HepG2 (cell line): ENCODE data around the gene PKNOX2. TPM values are rescaled to one million over a fixed set of nuclear protein-coding genes. Genes with fewer than 3 reads are reported as not detected.

Source experiments
- ATAC-seq: fragments of 200-7000 bp; cut with Tn5 transposase; 3 replicates; pipeline ENCODE4 v1.9.1; 2020; ENCODE audit warnings: mild to moderate bottlenecking, moderate library complexity
- BruUV-seq: library from RNA; stranded (reverse); fragments of 400-500 nt; replicated peaks from 2 replicates; lab custom pipeline; 2021; lab: Mats Ljungman, UMichigan
- CTCF ChIA-PET: fragments of 300-600 bp; formaldehyde crosslinking; extraction: SDS; loops from one replicate; lab custom pipeline; 2021; ENCODE audit warnings: low total read pairs, inconsistent platforms, low intra/inter-chr PET ratio; lab: Yijun Ruan, JAX
- POLR2A ChIA-PET: fragments of 350-600 bp; sonication (Branson Sonifier 250); formaldehyde crosslinking; loops from one replicate; lab custom pipeline; 2020; ENCODE audit warnings: antibody characterized with exemption, inconsistent platforms; lab: Yijun Ruan, JAX
- DNase-seq: peaks from one replicate; pipeline ENCODE4 v3.0.0-alpha.2; 2015; ENCODE audit warnings: low spot score
- FAIRE-seq: peaks from 3 replicates; lab custom pipeline; 2011; peaks lifted over from hg19 to GRCh38; lab: Jason Lieb, UNC
- H2AFZ ChIP-seq: one replicate; pipeline ENCODE4 v1.6.1; 2011; ENCODE audit warnings: low read length, inconsistent platforms
- H3K27ac ChIP-seq: fragments of 300-600 bp; 3 replicates; pipeline ENCODE4 v1.8.0; 2011; ENCODE audit warnings: mixed run types, mild to moderate bottlenecking, mixed read lengths, low read length, inconsistent platforms; ENCODE audit not compliant: insufficient read depth; ENCODE audit errors: extremely low read length
- H3K27me3 ChIP-seq, 2 experiments: fragments of 200-600 bp in 1 of 2; 2 replicates in 1 of 2; 3 replicates in 1 of 2; pipeline versions ENCODE4 v1.6.0 to v1.8.0; 2011; ENCODE audit warnings: low read length in 2 of 2, mild to moderate bottlenecking in 2 of 2, moderate library complexity in 2 of 2, inconsistent platforms in 1 of 2; ENCODE audit not compliant: insufficient read depth in 2 of 2, control insufficient read depth in 1 of 2
- H3K36me3 ChIP-seq, 2 experiments: fragments of 200-600 bp in 1 of 2; replicated peaks in 1 of 2; 2 replicates in 1 of 2; 3 replicates in 1 of 2; pipeline versions ENCODE4 v1.5.1 to v1.8.0; 2011; ENCODE audit warnings: low read length in 2 of 2, inconsistent platforms in 1 of 2; ENCODE audit not compliant: insufficient read depth in 2 of 2, control insufficient read depth in 1 of 2
- H3K4me1 ChIP-seq: 2 replicates; pipeline ENCODE4 v1.5.1; 2012; ENCODE audit warnings: low read length, inconsistent platforms; ENCODE audit not compliant: insufficient read depth
- H3K4me2 ChIP-seq: 2 replicates; pipeline ENCODE4 v1.6.0; 2011; ENCODE audit warnings: low read depth, low read length, inconsistent platforms
- H3K4me3 ChIP-seq, 3 experiments: fragments of 200-600 bp in 1 of 3; sonication (generic), shearing (Covaris generic) in 1 of 3; replicated peaks in 1 of 3; 2 replicates each; pipeline ENCODE4 v1.5.1; 2011 to 2016; ENCODE audit warnings: low read length in 3 of 3, inconsistent platforms in 2 of 3, low read depth in 2 of 3, mild to moderate bottlenecking in 2 of 3, control low read depth in 1 of 3, mixed read lengths in 1 of 3; ENCODE audit not compliant: insufficient read depth in 1 of 3
- H3K79me2 ChIP-seq: one replicate; pipeline ENCODE4 v1.6.1; 2011; ENCODE audit warnings: low read length, inconsistent platforms; ENCODE audit not compliant: insufficient read depth
- H3K9ac ChIP-seq: 2 replicates; pipeline ENCODE4 v1.6.0; 2011; ENCODE audit warnings: mild to moderate bottlenecking, low read depth, low read length, inconsistent platforms; ENCODE audit not compliant: insufficient read depth
- H3K9me3 ChIP-seq: 2 replicates; pipeline ENCODE4 v1.5.1; 2012; ENCODE audit warnings: mild to moderate bottlenecking, low read length
- H4K20me1 ChIP-seq: 2 replicates; pipeline ENCODE4 v1.6.0; 2011; ENCODE audit warnings: inconsistent platforms, mild to moderate bottlenecking, low read length, moderate library complexity; ENCODE audit not compliant: insufficient read depth
- CAMTA2 ChIP-seq: sonication (generic); formaldehyde crosslinking; IDR thresholded peaks from 2 replicates; pipeline ENCODE4 v1.4.0; 2020; ENCODE audit warnings: mild to moderate bottlenecking, missing genetic modification reagents, borderline replicate concordance
- ELF3 ChIP-seq: IDR thresholded peaks from 2 replicates; pipeline ENCODE4 v1.6.1; 2016; ENCODE audit warnings: missing genetic modification reagents, missing compliant biosample characterization
- FIP1L1 ChIP-seq: fragments of 200-400 bp; formaldehyde crosslinking; IDR thresholded peaks from 2 replicates; pipeline ENCODE4 v1.6.1; 2018; ENCODE audit warnings: low read depth, mild to moderate bottlenecking, low read length, moderate library complexity, borderline replicate concordance; ENCODE audit not compliant: insufficient read depth
- HMGA1 ChIP-seq: sonication (generic); formaldehyde crosslinking; conservative IDR thresholded peaks from 2 replicates; pipeline ENCODE4 v1.4.0; 2020; ENCODE audit warnings: missing genetic modification reagents
- MXI1 ChIP-seq: IDR thresholded peaks from 3 replicates; pipeline ENCODE4 v1.6.1; 2012; ENCODE audit warnings: low read depth, low read length, inconsistent platforms, borderline replicate concordance
- MYNN ChIP-seq: sonication (generic); formaldehyde crosslinking; IDR thresholded peaks from 2 replicates; pipeline ENCODE4 v1.4.0; 2020; ENCODE audit warnings: mild to moderate bottlenecking, low read depth, missing genetic modification reagents
- NFYB ChIP-seq: sonication (generic); formaldehyde crosslinking; IDR thresholded peaks from 2 replicates; pipeline ENCODE4 v1.4.0; 2020; ENCODE audit warnings: missing genetic modification reagents
- POLR2AphosphoS2 ChIP-seq: IDR thresholded peaks from 2 replicates; pipeline ENCODE4 v1.6.1; 2011; ENCODE audit warnings: low read depth, low read length, improper control_type of control experiment
- SNAI1 ChIP-seq: sonication (generic); formaldehyde crosslinking; IDR thresholded peaks from 2 replicates; pipeline ENCODE4 v1.5.0; 2020; ENCODE audit warnings: mild to moderate bottlenecking, missing genetic modification reagents, borderline replicate concordance
- TOE1 ChIP-seq: sonication (generic); formaldehyde crosslinking; IDR thresholded peaks from 2 replicates; pipeline ENCODE4 v1.4.0; 2020; ENCODE audit warnings: mild to moderate bottlenecking, missing genetic modification reagents
- U2AF1 ChIP-seq: fragments of 200-400 bp; formaldehyde crosslinking; optimal IDR thresholded peaks from 2 replicates; pipeline ENCODE3; 2017; ENCODE audit warnings: mild to moderate bottlenecking, low read depth, low read length
- ZFP82 ChIP-seq: sonication (generic); formaldehyde crosslinking; IDR thresholded peaks from 2 replicates; pipeline ENCODE4 v1.5.1; 2020; ENCODE audit warnings: mild to moderate bottlenecking, missing genetic modification reagents, borderline replicate concordance
- ZNF274 ChIP-seq: sonication (generic); formaldehyde crosslinking; IDR thresholded peaks from 2 replicates; pipeline ENCODE4 v1.5.1; 2020; ENCODE audit warnings: mild to moderate bottlenecking, missing genetic modification reagents
- ZNF333 ChIP-seq: sonication (generic); formaldehyde crosslinking; IDR thresholded peaks from 2 replicates; pipeline ENCODE4 v1.4.0; 2020; ENCODE audit warnings: mild to moderate bottlenecking, missing genetic modification reagents, borderline replicate concordance
- ZNF446 ChIP-seq: sonication (generic); formaldehyde crosslinking; IDR thresholded peaks from 2 replicates; pipeline ENCODE4 v1.5.0; 2020; ENCODE audit warnings: mild to moderate bottlenecking, missing genetic modification reagents
- ZNF772 ChIP-seq: sonication (generic); formaldehyde crosslinking; IDR thresholded peaks from 2 replicates; pipeline ENCODE4 v1.5.0; 2020; ENCODE audit warnings: mild to moderate bottlenecking, missing genetic modification reagents
- ZNF83 ChIP-seq: sonication (generic); formaldehyde crosslinking; IDR thresholded peaks from 2 replicates; pipeline ENCODE4 v1.4.0; 2020; ENCODE audit warnings: missing genetic modification reagents, mild to moderate bottlenecking, borderline replicate concordance
- ZSCAN5A ChIP-seq: sonication (generic); formaldehyde crosslinking; IDR thresholded peaks from 2 replicates; pipeline ENCODE4 v1.8.0; 2022; ENCODE audit warnings: mild to moderate bottlenecking, missing genetic modification reagents, borderline replicate concordance
- WGBS: methylation state at CpG from one replicate; pipeline ENCODE4 v1.1.6; 2017; ENCODE audit warnings: low lambda C conversion rate; 5-methylcytosine and 5-hydroxymethylcytosine counted together
- in situ Hi-C: cut with HindIII; loops from 2 replicates; pipeline ENCODE4 v1.10.0; 2017; ENCODE audit warnings: low pct_unique_long_range_greater_than_20kb; ENCODE audit not compliant: extremely low pct_ligation_motif_present
- intact Hi-C: fragments of 100-400 bp; cut with micrococcal nuclease; formaldehyde crosslinking; loops from one replicate; pipeline ENCODE4 v1.10.0; 2022; ENCODE audit not compliant: unreplicated experiment
- polyA plus RNA-seq, 8 experiments: library from polyadenylated mRNA; depleted of rRNA in 3 of 8; stranded (reverse) in 7 of 8; unstranded in 1 of 8; fragments of >200 nt; fragmentation: Illumina TruSeq in 4 of 8; extraction: Trizol in 4 of 8; gene quantifications; 2 replicates each; pipeline versions ENCODE4 v1.2.1 to v1.2.3, GENCODE V29; 2011 to 2016; ENCODE audit warnings: low read depth in 4 of 8, missing spikeins in 1 of 8, mixed read lengths in 1 of 8; ENCODE audit not compliant: insufficient read depth in 1 of 8
- total RNA-seq, 5 experiments: library from RNA; depleted of rRNA; stranded (reverse); fragments of >200 nt; fragmentation: Illumina TruSeq; extraction: Trizol; gene quantifications; 2 replicates each; pipeline ENCODE4 v1.2.3, GENCODE V29; 2016; ENCODE audit warnings: low read depth in 1 of 5
- TF ChIP-seq, protein P1 (sequence below): sonication (generic); formaldehyde crosslinking; IDR thresholded peaks from 2 replicates; pipeline ENCODE4 v1.8.0; 2022; ENCODE audit warnings: low read depth, missing genetic modification reagents

PKNOX2 gene
- total and polyA plus RNA-seq, 2 of the 13 experiments (the other 11 are each of a cell fraction or from before 2014, with no cell fraction given) = not detected

- POLR2A ChIA-PET = no interaction called here
Observed at GRCh38 chr11:125292100-125292499, 127.5 kb downstream of the PKNOX2 start.

GRCh38 chr11:125293596-125293995 is 129.0 kb downstream of the PKNOX2 start:
- H3K27me3 ChIP-seq = peaks cover 2 to 44% of the 10 kb centered on the region in 2 experiments; a peak in 4 of 5 replicates
- no peak overlapping the region for H3K9ac ChIP-seq
- POLR2A ChIA-PET = no interaction called here
- no peaks in the 10 kb centered on the region for H3K9me3 ChIP-seq
- H3K4me1 ChIP-seq = peaks cover 11% of the 10 kb centered on the region
- in situ Hi-C loops (no loop called here), intact Hi-C loops (no loop called here)
- BruUV-seq = no TSS peak
- H4K20me1 ChIP-seq = no peaks in the 10 kb centered on the region
- no peaks in the 10 kb centered on the region for H3K79me2 ChIP-seq
- H3K4me3 ChIP-seq = no peak overlapping the region
- CTCF ChIA-PET = no interaction called here
- no peaks in the 10 kb centered on the region for H3K36me3 ChIP-seq
- FAIRE-seq = no peak
- no peak for TF ChIP-seq HMGA1 (CRISPR knock-in tag)
- TF ChIP-seq MYNN (CRISPR knock-in tag) = no peak
- no peak for TF ChIP-seq FIP1L1
- no peak for TF ChIP-seq ZSCAN5A (CRISPR knock-in tag)
- no peak for TF ChIP-seq ZNF772 (CRISPR knock-in tag)
- no peak for TF ChIP-seq ZNF446 (CRISPR knock-in tag)
- DNase-seq = no peak
- H2AFZ ChIP-seq = no peak overlapping the region
- H3K27ac ChIP-seq = no peak overlapping the region
- ATAC-seq = no peak
- H3K4me2 ChIP-seq = no peak overlapping the region
- WGBS = 36% methylated on average over 5 of the region's 5 CpGs

More at GRCh38 chr11:125292100-125292499, 127.5 kb downstream of the PKNOX2 start:
- BruUV-seq = no TSS peak
- H4K20me1 ChIP-seq = no peaks in the 10 kb centered on the region
- no peaks in the 10 kb centered on the region for H3K9me3 ChIP-seq
- H2AFZ ChIP-seq = no peak overlapping the region
- H3K4me1 ChIP-seq = peaks cover 11% of the 10 kb centered on the region
- TF ChIP-seq MXI1 = no peak
- TF ChIP-seq TOE1 (CRISPR knock-in tag) = no peak
- TF ChIP-seq ZNF83 = no peak
- no peak for TF ChIP-seq CAMTA2
- TF ChIP-seq U2AF1 = no peak
- TF ChIP-seq, protein P1, sequence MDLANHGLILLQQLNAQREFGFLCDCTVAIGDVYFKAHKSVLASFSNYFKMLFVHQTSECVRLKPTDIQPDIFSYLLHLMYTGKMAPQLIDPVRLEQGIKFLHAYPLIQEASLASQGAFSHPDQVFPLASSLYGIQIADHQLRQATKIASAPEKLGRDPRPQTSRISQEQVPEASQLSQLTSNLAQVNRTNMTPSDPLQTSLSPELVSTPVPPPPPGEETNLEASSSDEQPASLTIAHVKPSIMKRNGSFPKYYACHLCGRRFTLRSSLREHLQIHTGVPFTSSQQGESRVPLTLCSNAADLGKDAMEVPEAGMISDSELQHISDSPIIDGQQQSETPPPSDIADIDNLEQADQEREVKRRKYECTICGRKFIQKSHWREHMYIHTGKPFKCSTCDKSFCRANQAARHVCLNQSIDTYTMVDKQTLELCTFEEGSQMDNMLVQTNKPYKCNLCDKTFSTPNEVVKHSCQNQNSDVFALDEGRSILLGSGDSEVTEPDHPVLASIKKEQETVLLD = no peak
- no peak for TF ChIP-seq NFYB (CRISPR knock-in tag)
- no peak for TF ChIP-seq ZNF274 (CRISPR knock-in tag)
- no peak for TF ChIP-seq SNAI1 (CRISPR knock-in tag)
- TF ChIP-seq POLR2AphosphoS2 = no peak
- no peak for TF ChIP-seq ZFP82
- TF ChIP-seq ZNF333 = no peak
- TF ChIP-seq ELF3 (CRISPR knock-in tag) = no peak
- H3K9ac ChIP-seq = no peak overlapping the region
- no peak for ATAC-seq
- CTCF ChIA-PET = no interaction called here
- no peak overlapping the region for H3K4me2 ChIP-seq
- in situ Hi-C loops (no loop called here), intact Hi-C loops (no loop called here)
- H3K79me2 ChIP-seq = no peaks in the 10 kb centered on the region
- FAIRE-seq = no peak
- no peak overlapping the region for H3K4me3 ChIP-seq
- WGBS = 26% methylated on average over 6 of the region's 6 CpGs
- no peak overlapping the region for H3K27ac ChIP-seq
- H3K36me3 ChIP-seq = no peaks in the 10 kb centered on the region
- peaks cover 2 to 52% of the 10 kb centered on the region in 2 experiments; a peak in 4 of 5 replicates for H3K27me3 ChIP-seq
- DNase-seq = no peak
